Lower leg skin (tissue), 3 donors: ENCODE results near the gene AUTS2.
"Not testable (repeated sequence)": the region's sequence is repeated elsewhere in the genome, so short reads cannot be mapped to it uniquely, and the experiment has no call there.

Experiments
- CTCF ChIP-seq, 3 donors: fragments of 450-650 bp; IDR thresholded peaks; one replicate each; pipeline ENCODE4 v1.5.1; 2016; ENCODE audit warnings: antibody characterized with exemption in 3 of 3, mild to moderate bottlenecking in 3 of 3, moderate library complexity in 2 of 3
- POLR2A ChIP-seq, 2 donors: fragments of 450-650 bp; IDR thresholded peaks; one replicate each; pipeline ENCODE4 v1.6.1; 2016 to 2017; ENCODE audit warnings: antibody characterized with exemption in 2 of 2, mild to moderate bottlenecking in 1 of 2, moderate library complexity in 1 of 2

- not testable (repeated sequence) for TF ChIP-seq CTCF, POLR2A (IDR thresholded peaks at IDR 0.05)
Measured at GRCh38 chr7:70275570-70275969, 677.3 kb downstream of the AUTS2 start.
